Activated CD8-positive, alpha-beta memory T cell treated with anti-CD3 and anti-CD28 coated beads, Interleukin-2, amount 50 U/mL, for 48 hours (primary cell): ENCODE results near the gene PACRG.

Source experiments
- DNase-seq: peaks from one replicate; pipeline ENCODE4 v3.0.0-alpha.2; 2020

PACRG gene

GRCh38 chr6:163218361-163218894, 490.7 kb downstream of the PACRG start:
- no peak for DNase-seq

GRCh38 chr6:163226181-163226835, 498.5 kb downstream of the PACRG start:
- DNase-seq, result no peak

- no peak for DNase-seq
Observed at GRCh38 chr6:163226836-163227485, 499.2 kb downstream of the PACRG start.

GRCh38 chr6:163228041-163228440, 500.3 kb downstream of the PACRG start:
- no peak for DNase-seq

DNA sequence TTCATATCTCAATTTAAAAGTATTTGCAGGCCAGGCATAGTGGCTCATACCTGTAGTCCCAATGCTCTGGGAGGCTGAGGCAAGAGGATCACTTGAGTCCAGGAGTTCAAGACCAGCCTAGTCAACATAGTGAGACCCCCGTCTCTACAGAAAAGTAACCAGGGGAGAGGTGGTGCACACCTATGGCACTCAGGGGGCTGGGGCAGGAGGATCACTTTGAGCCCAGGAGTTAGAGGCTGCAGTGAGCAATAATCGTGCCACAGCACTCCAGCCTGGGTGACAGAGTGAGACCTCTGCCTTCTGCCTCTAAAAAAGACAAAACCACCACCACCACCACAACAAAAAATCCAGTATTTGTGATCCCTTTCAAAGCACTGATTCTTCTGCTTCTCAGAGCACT, 501.3 kb downstream of the PACRG start:
- no peak for DNase-seq

DNA sequence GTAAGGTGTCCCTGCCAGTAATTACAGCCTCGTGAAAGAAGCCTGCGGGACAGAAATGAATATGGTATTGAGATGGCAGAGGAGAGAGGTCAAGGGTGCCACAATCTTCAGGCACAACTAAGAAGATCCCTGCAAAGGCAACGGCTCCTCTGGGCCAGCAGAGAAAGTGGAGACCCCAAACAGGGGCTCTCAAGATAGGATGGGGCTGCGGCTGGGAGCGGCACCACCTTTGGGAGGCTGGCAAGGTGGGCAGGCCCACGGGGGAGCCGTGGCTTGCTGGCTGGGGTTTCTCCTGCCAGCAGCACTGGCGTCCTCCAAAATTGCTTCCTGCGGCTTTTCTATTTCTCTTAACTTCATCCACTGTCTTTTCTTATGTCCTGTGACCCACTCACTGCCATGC, 503.1 kb downstream of the PACRG start:
- DNase-seq, result no peak

- DNase-seq, result no peak
Observed at GRCh38 chr6:163231356-163232014, 503.7 kb downstream of the PACRG start.

- no peak for DNase-seq
Observed at GRCh38 chr6:163232015-163232523, 504.3 kb downstream of the PACRG start.

DNA sequence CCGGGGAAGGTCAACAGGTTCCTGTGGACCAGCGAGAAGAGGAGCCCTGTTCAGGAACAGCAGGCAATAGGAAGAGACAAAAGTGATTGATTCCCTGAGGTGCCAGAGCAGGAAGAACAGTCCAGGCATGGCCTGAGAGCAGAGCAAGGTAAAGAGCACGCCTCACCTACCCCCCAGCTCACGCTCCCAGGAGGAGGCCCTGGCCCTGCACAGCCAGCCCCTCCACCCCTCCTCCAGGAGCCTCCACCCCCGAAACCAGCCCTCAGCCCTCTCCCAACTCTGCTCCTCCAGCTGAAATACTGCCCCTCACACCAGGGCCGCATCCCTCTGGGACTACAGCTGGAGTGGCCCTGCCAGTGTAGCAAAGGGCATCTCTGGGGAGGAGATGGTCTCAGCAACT, 504.9 kb downstream of the PACRG start:
- no peak for DNase-seq

GRCh38 chr6:163237110-163237509, 509.3 kb downstream of the PACRG start:
- DNase-seq, result no peak

DNA sequence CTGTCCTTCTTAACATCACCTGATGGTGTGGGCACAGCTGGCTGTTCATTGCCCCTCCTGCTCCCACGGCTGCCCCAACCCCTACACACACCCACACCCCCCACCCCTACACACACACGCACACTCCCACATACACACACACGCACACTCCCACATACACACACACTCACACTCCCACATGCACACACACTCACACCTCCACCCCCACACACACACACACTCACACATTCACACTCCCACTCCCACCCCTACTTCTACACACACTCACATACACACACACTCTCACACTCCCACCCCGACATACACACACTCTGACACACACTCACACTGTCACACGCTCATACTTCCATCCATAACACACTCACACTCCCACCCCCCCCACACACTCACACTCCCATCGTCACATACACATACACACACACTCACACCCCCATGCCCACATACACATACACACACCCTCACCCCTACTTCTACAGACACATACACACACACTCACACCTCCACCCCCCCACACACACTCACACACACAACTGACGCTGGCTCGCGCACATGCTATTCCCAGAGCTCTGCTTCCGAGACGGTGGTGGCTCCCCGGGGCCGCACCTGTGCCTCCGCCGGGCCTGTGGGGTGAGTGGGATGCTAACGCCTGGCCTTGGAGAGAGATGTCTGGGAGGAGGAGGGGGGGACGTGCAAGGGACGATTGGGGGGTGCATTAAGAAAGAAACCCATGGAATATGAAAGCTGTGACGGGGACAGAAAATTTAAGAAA, 512.0 kb downstream of the PACRG start:
- no peak for DNase-seq

DNA sequence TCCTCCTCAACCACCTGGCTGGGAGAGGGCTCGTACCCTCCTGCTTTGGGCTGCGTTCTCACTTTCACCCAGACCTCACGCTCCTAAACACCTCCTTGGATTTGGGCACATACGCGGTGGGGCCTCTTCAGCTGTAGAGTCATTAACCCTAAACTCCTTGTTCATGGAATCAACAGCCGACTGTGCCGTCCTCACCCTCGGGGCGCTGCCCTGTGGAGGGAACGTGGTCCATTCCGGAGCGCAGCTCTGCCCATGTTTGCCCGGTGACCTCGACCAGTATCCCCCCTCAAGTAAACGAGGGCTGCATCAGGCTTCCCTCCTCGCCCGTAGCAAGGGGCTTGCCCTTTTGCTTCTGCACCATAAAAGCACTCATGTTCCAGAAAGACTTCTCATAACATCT, 512.8 kb downstream of the PACRG start:
- no peak for DNase-seq

- no peak for DNase-seq
Observed at GRCh38 chr6:163241683-163242082, 513.9 kb downstream of the PACRG start.

GRCh38 chr6:163243083-163243482, 515.3 kb downstream of the PACRG start:
- no peak for DNase-seq

GRCh38 chr6:163243692-163244589, 516.2 kb downstream of the PACRG start:
- no peak for DNase-seq

- no peak for DNase-seq
Observed at GRCh38 chr6:163248051-163248450, 520.3 kb downstream of the PACRG start.

- DNase-seq, result no peak
Observed at GRCh38 chr6:163249651-163250101, 521.9 kb downstream of the PACRG start.

DNA sequence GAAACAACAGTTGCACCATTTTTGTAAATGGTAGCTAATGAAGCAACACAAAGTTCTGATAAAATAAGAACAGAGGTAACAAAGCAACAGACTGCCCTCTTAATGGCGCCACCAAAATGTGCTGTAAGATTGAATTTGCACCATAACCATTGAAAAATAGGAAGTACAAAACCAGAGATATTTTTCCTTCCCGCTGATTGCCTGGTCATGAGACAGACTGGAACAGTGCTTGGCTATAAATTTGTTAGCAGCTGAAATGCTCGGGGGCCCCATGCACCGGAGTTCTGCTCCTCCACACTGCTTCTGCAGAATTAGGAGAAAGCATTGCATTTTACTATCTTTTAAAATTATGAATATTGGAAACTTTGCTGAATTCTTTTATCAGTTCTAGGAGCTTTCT, 522.3 kb downstream of the PACRG start:
- DNase-seq, result no peak

GRCh38 chr6:163252061-163252591, 524.4 kb downstream of the PACRG start:
- DNase-seq, result no peak

- DNase-seq, result no peak
Observed at GRCh38 chr6:163253556-163254213, 525.9 kb downstream of the PACRG start.

DNA sequence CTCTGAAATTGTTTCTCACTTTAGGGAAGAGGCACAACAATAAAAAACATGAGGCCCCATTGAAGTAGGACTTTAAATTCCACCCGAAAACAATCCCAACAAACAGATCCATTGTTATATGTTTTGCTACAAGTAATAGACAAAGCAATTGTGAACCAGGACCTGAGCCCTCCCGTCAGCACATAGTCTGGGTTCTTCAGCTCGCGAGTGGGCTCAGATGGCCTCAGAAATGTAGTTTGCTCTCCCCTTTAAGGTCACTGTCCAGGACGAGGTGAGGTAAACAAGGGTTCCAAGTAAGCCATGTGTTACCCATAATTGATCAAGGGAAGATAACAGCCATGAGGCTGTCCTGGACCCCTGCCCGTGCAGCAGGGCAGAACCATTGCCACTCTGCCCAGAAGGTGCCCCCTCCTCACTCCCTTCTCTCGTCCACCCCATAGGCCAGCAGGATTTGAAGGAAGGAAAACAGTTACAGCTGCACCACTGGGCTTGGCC, 526.6 kb downstream of the PACRG start:
- DNase-seq, result no peak
